Stimulated activated CD4-positive, alpha-beta T cell treated with anti-CD3 and anti-CD28 coated beads, Interleukin-2, amount 100 ng/mL, for 4 hours (primary cell): ENCODE measurements around the gene RHD.
"Not testable (repeated sequence)": the region's sequence is repeated elsewhere in the genome, so short reads cannot be mapped to it uniquely, and the experiment has no call there.

Experiments used
- DNase-seq: peaks from one replicate; pipeline ENCODE4 v3.0.0-alpha.2; 2020; ENCODE audit warnings: low read depth

RHD gene

GRCh38 chr1:25257196-25257595 lies 15.1 kb upstream of the RHD start:
- DNase-seq = no peak

GRCh38 chr1:25259813-25260212 lies 12.5 kb upstream of the RHD start:
- DNase-seq = not testable (repeated sequence)

- not testable (repeated sequence) for DNase-seq
Observed at GRCh38 chr1:25260336-25260735, 12.0 kb upstream of the RHD start.

GRCh38 chr1:25266554-25267287 lies 5.6 kb upstream of the RHD start:
- DNase-seq = not testable (repeated sequence)

GRCh38 chr1:25267288-25268142 lies 4.8 kb upstream of the RHD start:
- DNase-seq = peak; percentile 85

- DNase-seq = not testable (repeated sequence)
Observed at GRCh38 chr1:25268143-25268760, 4.1 kb upstream of the RHD start.

GRCh38 chr1:25275648-25276047 lies 3.3 kb downstream of the RHD start:
- not testable (repeated sequence) for DNase-seq

- not testable (repeated sequence) for DNase-seq
Observed at GRCh38 chr1:25277295-25277694, 5.0 kb downstream of the RHD start.

GRCh38 chr1:25278358-25278757 lies 6.0 kb downstream of the RHD start:
- not testable (repeated sequence) for DNase-seq

- DNase-seq = not testable (repeated sequence)
Observed at GRCh38 chr1:25278790-25279189, 6.5 kb downstream of the RHD start.

GRCh38 chr1:25279693-25280111 lies 7.4 kb downstream of the RHD start:
- not testable (repeated sequence) for DNase-seq

GRCh38 chr1:25285862-25286261 lies 13.6 kb downstream of the RHD start:
- DNase-seq = not testable (repeated sequence)

- DNase-seq = not testable (repeated sequence)
Observed at GRCh38 chr1:25287164-25287563, 14.9 kb downstream of the RHD start.

- DNase-seq = not testable (repeated sequence)
Observed at GRCh38 chr1:25288573-25289101, 16.3 kb downstream of the RHD start.

- DNase-seq = not testable (repeated sequence)
Observed at GRCh38 chr1:25290043-25290442, 17.7 kb downstream of the RHD start.

- not testable (repeated sequence) for DNase-seq
Observed at GRCh38 chr1:25293426-25293825, 21.1 kb downstream of the RHD start.

- DNase-seq = not testable (repeated sequence)
Observed at GRCh38 chr1:25294889-25295826, 22.8 kb downstream of the RHD start.

GRCh38 chr1:25296501-25296900 lies 24.2 kb downstream of the RHD start:
- DNase-seq = not testable (repeated sequence)

GRCh38 chr1:25300729-25301128 lies 28.4 kb downstream of the RHD start:
- not testable (repeated sequence) for DNase-seq

- DNase-seq = not testable (repeated sequence)
Observed at GRCh38 chr1:25302330-25302729, 30.0 kb downstream of the RHD start.

GRCh38 chr1:25304936-25305335 lies 32.6 kb downstream of the RHD start:
- not testable (repeated sequence) for DNase-seq
